Raji (cell line): ENCODE measurements around the gene UPK3A.

Experiments used
- POLR2A ChIP-seq: IDR thresholded peaks from 2 replicates; pipeline ENCODE4 v1.6.1; 2011; ENCODE audit warnings: low read depth, low read length, control low read depth; ENCODE audit not compliant: insufficient read depth

The UPK3A gene

GRCh38 chr22:45340323-45340722 lies 55.6 kb downstream of the UPK3A start:
- no peak for TF ChIP-seq POLR2A

GRCh38 chr22:45341498-45341897 lies 56.7 kb downstream of the UPK3A start:
- TF ChIP-seq POLR2A: no peak

GRCh38 chr22:45343143-45343542 lies 58.4 kb downstream of the UPK3A start:
- no peak for TF ChIP-seq POLR2A

GRCh38 chr22:45344334-45344733 lies 59.6 kb downstream of the UPK3A start:
- TF ChIP-seq POLR2A: no peak
